T-helper 2 cell (primary cell): ENCODE data around the gene ST7.
"Not testable (repeated sequence)": the region's sequence is repeated elsewhere in the genome, so short reads cannot be mapped to it uniquely, and the experiment has no call there.

ENCODE experiments used
- DNase-seq, 5 experiments: peaks; one replicate each; pipeline versions ENCODE4 v3.0.0 to v3.0.0-alpha.2; 2012 to 2022

The ST7 gene

DNA sequence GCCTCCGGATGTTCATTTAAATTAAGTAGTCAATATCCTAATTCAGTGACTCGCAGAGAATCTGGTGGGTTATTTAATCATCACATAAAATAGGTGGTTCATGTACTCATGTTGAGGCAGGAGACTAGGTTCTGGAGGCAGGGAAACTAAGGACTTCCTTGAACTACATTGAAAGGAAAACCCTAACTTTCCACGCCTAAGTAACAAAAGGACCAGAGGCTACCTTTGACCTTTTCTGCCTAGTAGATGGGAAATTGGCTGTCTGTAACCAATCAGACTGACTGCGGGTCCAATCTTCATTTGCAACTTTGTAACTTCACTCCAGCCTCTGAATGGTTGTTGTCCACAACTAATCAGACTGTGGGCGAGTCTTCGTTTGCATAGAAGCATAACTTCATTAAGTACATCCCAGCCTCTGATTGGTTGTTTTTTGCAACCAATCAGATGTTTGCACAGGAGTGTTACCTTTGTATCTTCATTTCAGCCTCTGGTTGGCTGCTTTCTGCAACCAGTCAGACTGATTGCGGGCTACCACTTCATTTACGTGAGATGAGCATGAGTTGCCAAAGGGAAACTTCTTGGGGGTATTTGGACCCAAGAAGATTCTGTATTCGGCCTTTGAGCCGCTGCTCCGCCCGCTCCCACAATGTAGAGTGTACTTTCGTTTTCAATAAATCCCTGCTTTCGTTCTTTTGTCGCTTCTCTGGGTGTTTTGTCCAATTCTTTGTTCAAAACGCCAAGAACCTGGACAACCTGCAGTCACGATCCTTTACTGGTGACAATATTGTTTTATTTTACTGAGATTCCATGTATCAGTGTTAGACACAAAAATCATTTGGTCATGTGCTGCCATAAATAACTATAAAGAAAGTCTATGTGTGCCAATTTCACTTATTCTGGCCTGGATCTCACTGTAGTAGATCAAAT, 1.7 kb upstream of the ST7 start:
- no peak for DNase-seq

DNA sequence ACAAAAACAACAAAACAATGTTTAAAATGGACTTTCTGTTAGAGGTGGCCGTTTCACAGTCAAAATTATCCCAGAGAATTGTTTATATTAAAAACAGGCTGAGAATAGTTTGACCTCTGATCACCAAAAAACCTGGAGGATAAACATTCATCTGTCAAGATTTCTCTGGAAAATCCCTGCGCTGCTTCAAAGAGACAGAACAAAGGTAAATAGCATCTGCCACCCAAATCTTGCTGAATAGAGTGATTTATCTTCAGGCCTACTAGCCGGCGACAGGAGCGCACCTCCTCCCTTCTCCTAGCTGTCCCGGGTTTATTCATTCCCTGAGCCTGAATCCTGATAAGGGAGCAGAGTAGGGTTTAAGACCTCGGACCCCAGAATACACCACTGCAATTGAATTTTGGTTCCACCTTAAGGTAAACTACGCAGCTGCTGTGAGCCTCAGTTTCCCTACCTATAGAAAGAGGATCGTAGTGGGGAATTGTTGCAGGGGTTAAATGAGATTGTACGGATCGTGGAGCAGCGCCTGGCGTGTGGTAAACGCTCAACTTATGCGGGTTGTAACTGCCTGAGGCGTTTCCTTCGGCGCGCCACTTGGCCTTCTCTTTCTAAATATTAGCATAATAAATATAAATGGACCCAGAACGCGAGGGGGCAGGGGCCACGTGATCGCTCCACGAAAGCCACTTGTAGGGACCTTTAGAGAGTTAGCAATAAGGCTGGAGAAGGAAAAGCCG, 498 bp upstream of the ST7 start:
- no peak for DNase-seq

DNA sequence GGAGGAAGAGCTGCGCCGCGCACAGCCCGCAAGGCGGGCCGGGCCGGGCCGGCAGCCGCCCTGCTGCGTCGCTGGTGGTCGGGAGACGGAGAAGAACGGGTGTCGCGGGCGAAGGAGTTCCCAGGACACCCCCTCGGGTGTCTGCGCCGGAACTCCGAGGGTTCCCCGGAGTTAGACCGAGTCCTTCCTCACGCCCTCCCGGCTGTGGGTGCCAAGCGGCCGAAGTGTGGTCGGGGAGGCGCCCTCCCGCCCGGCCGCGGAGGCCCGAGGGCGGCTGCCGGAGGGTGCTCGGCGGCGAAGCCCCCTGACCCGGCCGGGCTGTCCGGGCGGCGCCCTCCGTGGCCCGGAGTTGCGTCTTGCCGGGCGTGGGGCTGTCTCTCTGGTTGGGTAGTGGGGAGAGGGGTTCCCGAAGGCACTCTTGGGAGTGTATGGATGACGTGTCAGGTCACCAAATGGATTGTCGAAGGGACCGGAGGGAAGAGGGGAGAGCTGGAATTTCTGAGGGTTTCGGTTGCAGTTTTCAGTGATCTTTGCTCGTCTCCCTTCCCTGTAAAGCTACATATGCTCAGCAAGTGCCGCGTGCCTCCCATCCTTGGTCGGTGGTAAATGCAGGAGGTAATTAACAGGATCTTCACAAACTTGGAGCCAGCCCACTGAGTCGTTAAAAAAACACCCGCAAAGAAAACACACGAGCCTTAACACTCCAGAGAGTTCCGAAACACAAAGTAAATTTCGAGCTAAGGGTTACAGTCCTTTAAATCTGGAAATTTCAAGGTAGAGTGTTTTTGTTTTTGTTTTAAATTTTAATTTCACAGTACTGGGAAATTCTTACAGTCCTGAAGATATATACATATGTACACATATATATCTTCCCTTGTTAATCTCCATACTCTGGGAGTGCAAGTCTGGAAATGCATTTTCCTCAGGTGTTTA, 871 bp downstream of the ST7 start:
- peak in 3 of 5 experiments; percentile 9 to 44 (median 21) for DNase-seq

DNA sequence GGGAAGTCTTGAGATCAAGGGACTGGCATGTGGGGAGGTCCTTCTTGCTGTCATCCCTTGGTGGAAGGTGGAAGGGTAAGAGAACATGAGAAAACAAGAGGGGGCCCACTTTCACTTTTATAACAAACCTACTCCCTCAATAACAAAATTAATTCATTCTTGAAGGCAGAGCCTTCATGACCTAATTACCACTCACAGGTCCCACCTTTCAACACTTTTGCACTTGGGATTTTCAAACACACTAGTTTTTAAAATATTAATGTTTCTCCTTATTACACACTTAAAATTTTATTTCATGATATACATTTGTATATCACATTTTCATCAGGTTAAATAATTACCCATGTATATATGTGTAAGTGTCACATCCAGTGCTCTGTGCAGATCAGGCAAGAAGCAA, 2.0 kb downstream of the ST7 start:
- no peak for DNase-seq

DNA sequence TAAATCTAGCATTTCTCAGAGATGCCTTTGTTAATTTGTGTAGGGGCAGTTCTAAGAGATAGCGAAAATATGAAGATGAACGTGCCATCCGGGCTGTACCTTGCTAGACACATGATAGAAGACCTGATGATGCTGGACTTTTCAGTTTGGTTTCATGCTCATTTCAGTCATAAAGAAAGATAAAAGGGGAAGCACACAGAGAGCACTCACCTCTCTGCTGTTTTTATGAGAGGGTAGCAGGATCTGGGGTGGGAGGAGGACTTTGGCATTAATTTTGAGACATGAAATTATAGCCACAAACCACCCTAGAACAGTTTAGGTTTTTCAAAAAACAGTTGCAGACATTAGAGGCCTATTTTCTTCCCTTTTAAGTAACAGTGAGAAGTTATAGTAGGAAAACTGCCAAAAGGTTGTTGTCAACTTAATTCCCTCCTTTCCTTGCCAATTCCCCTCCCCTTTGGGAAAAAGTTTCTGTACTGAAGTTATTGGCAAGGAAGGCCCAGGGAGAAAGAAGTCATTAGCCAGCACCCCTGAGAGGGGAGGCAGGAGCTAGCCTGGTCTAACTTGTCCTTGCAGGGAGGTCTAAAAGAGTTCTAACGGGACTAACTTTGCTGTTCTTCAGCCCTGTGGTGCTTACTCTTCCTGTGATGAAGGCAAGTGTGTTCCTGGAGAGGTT, 2.6 kb downstream of the ST7 start:
- peak in 1 of 5 experiments; percentile 77 for DNase-seq

DNA sequence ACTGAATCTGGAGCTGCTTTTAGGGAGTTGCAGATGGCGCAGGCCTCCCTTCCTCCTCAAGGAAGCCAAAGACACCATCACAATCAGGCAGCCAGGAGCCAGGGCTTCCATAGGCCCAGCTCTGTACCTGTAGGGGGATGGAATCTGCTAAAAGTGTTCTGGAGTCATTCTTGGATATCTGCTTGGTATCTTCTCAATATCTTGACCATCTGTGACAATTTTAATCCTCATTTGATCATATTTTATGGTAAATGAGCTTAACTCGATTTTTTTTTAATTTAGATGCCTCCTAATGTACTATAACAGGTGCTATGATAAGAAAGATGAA, 3.1 kb downstream of the ST7 start:
- no peak for DNase-seq

DNA sequence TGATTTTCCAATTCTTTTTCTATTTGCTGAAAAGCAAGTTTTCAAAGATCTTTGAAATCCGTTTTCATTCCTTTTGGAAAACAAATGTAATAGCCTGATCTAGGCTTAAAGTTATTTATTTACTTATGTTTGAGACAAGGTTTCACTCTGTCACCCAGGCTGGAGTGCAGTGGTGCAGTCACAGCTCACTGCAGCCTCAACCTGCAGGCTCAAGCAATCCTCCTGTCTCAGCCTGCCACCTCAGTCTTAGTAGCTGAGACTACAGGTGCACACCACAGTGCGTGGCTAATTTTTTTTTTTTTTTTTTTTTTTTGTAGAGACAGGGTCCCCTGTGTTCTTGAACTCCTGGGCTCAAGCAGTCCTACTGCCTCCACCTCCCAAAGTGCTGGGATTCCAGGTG, 4.6 kb downstream of the ST7 start:
- DNase-seq, result peak in 1 of 5 experiments; percentile 59

DNA sequence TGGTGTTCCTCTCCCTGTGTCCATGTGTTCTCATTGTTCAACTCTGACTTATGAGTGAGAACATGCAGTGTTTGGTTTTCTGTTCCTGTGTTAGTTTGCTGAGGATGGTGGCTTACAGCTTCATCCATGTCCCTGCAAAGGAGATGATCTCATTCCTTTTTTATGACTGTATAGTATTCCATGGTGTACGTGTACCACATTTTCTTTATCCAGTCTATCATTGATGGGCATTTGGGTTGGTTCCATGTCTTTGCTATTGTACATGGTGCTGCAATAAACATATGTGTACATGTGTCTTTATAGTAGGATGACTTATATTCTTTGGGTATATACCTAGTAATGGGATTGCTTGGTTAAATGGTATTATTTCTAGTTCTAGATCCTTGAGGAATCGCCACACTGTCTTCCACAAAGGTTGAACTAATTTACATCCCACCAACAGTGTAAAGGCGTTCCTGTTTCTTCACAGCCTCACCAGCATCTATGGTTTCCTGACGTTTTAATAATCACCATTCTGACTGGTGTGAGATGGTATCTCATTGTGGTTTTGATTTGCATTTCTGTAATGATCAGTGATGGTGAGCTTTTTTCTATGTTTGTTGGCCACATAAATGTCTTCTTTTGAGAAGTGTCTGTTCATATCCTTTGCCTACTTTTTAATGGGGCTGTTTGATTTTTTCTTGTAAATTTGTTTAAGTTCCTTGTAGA, 8.8 kb downstream of the ST7 start:
- peak in 2 of 5 experiments; percentile 18 to 77 for DNase-seq

DNA sequence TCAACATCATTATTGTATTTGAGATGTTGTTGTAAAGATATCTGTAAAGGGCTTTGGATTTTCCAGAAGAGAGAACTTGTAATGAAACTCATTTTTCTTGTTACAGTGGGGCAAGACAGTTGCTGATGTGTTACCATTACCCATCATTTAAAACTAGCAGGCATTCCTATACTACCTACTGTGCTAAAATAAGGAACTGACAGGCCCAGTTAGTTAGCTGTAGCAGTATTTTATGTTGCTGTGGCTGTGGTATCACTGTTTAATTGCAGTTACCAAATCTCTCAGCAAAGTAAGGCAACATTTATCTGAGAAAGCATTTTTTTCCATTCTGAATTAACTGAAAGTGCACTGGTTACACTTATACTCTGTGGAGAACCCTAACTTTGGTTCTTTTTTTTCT, 9.9 kb downstream of the ST7 start:
- no peak for DNase-seq

DNA sequence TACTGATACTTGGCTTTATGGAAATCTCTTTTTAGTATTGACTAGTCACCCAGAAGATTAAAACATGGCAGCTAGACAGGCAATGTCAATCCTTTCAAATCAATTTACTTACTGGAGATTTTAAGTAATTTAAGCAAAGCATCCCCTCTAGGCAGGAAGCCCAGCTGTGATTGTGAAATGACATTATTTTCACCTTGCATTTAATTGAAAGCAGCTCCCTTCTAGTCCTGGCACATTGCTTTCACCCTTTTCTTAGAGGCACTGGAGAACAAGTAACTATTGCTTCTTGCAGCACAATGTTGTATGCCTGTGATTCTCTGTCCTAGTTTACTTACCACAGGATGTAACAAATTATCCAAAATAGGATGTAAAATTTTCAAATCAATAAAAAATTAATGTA, 13.3 kb downstream of the ST7 start:
- no peak for DNase-seq

DNA sequence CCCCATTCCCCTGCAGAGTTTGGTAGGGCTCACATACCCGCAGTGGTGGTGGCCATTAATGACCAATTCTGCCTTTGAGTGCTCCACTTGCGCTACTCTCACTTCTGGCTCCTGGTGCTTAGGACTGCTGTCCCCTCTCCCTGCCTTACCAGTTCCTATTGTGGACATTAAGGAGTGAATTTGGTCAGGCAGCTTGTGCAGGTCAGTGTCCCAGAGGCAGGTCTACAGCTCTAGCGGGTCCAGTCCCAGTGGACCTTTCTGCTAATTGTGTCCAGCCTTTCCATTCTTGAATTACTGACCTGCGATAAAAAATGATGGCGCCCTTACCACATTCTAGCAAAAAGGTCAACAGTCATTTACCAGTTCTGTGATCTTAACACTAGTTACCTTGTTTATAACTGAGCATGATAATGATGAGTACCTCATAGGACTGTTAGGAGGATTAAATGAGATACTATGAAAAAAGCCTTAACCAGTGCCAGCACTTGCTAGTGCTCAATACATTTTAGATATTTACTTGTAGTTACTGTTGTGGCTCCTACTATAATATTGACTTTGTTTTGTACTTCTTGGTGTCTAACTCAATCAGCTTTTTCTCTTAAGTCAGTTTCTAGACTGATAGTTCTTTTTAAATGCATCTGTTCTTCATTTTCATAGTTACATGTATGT, 14.1 kb downstream of the ST7 start:
- DNase-seq, result no peak

DNA sequence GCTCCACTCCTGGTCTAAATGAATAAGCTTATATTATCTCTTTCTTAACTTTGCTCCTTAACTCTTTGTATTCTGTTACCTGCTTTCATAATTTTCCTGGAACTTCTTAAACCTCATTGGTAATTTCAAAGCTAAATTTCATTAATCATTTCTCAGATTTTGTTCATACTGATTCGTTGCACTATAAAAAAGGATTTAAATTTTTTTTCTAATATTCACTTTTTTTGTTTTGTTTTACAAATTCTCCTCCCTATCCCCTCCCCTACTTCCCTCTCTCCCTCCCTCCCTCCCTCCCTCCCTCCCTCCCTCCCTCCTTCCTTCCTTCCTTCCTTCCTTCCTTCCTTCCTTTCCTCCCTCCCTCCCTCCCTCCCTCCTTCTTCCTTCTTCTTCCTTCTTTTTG, 14.7 kb downstream of the ST7 start:
- no peak for DNase-seq

DNA sequence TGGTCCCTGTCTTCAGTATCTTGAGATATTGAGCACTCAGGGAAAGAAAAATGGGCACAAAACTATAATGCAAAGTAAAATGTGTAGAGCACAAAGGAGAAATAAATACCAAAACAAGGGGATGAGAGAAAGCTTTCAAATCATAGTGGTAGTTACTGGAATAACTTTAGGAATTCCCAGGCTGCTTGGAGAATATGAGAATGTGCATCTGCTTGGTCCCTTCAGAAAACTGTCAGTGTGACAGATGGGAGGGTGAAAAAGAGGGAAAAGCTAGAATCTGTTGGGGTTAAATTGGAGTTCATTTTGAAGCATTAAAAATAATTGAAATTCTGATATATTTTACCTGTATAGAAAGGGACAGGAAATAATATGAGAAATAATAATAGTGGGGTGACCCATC, 15.3 kb downstream of the ST7 start:
- DNase-seq, result no peak

DNA sequence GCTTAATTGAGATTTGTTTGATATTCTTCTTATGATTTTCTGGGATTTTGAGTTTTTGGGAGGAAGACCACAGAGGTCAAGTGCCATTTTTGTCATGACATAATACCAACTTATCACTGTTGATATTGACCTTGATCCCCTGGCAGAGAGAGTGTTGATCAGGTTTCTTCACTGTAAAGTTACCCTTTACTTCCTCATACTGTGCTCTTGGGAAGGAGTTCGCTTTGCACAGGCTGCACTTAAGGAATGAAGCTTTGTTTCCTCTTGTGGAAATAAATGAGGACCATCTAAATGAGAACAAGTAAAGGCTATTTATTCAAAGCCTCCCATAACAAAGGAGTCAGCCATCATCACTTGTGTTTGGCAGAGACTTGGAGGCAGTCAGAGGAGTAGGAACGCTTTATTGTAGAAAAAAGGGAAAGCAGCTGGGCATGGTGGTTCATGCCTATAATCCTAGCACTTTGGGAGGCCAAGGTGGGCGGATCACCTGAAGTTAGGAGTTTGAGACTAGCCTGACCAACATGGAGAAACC, 16.1 kb downstream of the ST7 start:
- DNase-seq, result no peak

DNA sequence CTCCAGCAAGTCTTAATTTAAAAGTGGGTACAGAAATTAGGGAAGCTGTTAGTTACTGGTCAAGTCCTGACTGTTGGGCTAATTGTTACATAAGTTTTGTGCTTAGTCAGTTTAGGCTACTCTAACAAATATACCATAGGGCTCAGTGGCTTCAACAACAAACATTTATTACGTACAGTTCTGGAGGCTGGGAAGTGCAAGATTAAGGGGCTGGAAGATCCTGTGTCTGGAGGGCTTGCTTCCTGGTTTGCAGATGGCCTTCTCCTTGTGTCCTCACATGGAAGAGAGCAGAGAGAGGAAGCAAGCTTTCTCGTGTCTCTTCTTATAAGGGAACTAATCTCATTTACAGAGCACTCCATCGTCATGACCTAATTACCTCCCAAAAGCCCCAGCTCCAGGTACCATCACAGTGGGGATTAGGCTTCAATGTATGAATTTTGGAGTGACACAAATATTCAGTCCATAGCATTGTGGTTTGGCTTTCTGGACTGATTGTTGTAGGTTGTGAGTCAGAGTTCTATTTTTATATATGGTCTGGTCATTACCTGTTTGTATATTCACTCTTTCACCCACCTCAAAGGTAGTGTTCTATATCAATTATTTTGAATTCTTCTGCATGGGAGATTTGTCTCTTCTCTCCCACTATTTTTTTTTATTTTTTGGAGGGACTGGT, 17.1 kb downstream of the ST7 start:
- DNase-seq, result no peak

DNA sequence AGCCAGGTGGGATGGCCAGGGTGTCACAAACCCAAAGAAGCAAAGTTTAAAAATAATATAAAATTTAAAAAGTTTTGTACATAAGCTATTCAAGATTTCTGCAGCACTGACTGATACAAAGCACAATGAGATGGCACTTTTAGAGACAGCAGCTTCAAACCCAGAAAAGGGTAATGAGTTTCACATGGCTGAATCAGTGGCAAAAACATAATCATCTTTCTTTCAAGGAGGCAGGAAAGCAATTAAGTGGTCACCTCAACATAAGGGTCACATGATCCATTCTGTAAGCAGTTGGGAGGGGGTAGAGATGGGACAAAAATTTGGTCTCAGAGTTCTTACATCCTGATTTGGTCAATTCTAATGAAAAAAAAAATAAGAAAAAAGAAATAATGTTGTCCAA, 17.9 kb downstream of the ST7 start:
- DNase-seq, result not testable (repeated sequence)

DNA sequence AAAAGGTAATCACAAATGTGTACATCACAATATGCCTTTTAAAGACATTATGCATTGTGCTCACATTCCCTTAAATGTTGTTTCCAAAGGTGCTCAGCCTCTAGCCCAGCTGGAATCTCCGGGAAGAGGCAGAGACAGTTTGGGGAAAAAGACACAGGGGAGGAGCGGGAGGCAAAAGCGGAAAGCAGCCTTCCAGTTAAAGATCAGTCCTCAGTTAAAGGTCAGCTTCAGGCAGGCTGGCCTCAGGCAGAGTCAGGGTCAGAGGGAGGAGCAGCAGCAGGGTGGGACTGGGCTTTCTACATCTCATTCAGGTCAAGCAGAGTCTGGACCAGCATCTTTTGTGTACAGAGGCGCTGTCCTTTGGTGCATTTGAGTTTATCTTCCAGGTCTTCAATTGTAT, 18.6 kb downstream of the ST7 start:
- DNase-seq, result no peak

DNA sequence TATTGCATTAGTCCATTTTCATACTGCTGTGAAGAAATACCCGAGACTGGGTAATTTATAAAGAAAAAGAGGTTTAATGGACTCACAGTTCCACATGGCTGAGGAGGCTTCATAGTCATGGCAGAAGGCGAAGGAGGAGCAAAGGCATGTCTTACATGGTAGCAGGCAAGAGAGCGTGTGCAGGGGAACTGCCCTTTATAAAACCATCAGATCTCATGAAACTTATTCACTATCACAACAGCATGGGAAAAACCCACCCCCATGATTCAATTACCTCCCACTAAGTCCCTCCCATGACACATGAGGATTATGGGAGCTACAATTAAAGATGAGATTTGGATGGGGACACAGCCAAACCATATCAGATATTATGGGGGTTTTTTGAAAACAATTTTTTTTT, 21.7 kb downstream of the ST7 start:
- DNase-seq, result not testable (repeated sequence)

DNA sequence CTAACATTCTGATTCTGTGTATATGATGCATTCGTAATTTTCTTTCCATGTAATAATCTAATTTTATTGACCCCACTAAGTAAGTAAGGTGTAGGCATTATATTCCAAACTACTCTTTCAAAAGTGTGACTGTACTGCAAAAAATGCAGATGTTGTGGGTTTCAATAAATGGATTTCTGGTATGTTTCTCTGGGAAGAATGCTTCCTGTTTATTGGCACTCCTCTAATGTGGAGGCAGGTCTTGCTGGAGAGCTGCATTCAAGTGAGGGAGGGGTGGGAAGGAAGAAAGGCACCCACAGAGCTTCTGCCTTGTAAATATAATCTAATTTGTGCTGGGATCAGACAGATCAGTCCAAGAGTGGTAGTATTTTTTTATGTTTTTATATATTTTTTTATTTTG, 23.9 kb downstream of the ST7 start:
- DNase-seq, result no peak

DNA sequence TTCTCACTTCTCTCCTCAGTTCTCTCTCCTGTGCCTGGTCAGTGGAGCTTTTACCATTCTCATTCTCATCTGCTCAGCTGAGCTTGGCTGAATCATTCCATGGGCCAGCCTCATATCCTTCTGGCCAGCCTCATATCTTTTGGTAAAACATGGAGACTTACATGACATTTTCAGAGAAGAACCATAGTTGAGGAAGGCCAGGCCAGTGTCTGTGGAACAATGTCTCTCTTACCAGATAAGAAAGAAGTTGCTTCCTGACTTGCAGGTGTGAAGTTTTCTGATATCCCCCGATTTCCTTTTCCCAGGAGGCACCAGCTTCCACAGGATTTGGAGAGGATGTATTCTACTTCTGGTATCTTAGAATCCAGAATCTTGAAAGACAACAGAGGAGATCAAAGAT, 24.7 kb downstream of the ST7 start:
- DNase-seq, result no peak
